HG02884 (cell line): ENCODE data around the gene CRIP3.
"Not testable (repeated sequence)": the region's sequence is repeated elsewhere in the genome, so short reads cannot be mapped to it uniquely, and the experiment has no call there.

Experiments used
- ATAC-seq: cut with Tn5 transposase; IDR thresholded peaks from one replicate; pipeline ENCODE4 v1.9.1; 2021; ENCODE audit warnings: mild to moderate bottlenecking, moderate library complexity; ENCODE audit not compliant: unreplicated experiment

Gene CRIP3

GRCh38 chr6:43307451-43308100, 1.1 kb downstream of the CRIP3 start:
- ATAC-seq, result no peak

DNA sequence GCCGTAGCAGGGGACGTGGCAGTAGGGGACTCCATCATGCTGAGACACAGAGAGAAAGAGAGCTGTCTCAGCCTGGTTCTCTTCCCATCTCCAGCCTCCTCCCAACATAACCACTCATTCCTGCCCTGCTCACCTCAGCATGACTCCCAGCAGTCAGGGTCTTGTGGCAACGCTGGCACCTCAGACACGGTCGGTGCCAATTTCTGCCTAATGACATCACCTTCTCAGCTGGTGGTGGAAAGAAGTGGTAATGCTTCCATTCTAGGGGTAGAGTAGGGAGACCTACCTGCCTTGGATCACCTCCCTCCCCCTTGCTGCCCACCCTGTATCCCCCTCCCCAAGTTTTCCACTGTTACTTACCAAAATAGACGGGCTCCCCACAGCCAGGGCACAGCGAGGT, 2.5 kb downstream of the CRIP3 start:
- no peak for ATAC-seq

GRCh38 chr6:43304882-43305281, 3.7 kb downstream of the CRIP3 start:
- ATAC-seq, result no peak

DNA sequence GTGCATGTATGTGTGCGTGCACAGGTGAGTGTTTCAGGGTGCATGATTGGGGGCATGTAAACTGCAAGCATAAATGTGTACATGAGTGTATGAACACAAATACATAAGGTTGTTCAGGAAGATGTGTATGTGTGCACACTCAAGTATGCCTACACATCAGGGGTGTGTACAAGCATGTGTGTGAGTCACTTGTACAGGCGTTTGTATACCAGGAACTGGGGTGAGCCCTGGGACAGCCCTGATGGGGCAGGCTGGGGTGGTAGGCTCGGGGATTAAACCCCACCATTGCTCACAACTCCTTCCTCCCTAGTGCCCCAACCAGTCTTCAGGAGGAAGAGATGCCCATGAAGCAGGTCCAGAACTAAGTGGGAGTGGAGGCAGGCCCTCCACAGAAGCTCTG, 4.3 kb downstream of the CRIP3 start:
- no peak for ATAC-seq

GRCh38 chr6:43303751-43304331, 4.8 kb downstream of the CRIP3 start:
- no peak for ATAC-seq

DNA sequence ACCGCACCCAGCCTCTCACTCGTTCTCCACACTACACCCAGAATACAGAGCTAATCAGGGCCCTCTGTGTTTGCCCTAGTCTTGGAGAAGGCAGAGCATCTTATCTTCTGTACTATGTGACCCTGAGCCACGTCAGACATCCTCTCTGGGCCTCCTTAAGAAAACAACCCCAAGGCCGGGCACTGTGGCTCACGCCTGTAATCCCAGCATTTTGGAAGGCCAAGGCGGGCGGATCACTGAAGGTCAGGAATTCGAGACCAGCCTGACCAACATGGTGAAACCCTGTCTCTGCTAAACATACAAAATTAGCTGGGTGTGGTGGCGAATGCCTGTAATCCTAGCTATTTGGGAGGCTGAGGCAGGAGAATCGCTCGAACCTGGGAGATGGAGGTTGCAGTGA, 5.6 kb downstream of the CRIP3 start:
- not testable (repeated sequence) for ATAC-seq

- ATAC-seq, result no peak
Observed at GRCh38 chr6:43302126-43302525, 6.5 kb downstream of the CRIP3 start.

- ATAC-seq, result no peak
Observed at GRCh38 chr6:43301081-43301870, 7.3 kb downstream of the CRIP3 start.

GRCh38 chr6:43299338-43300293, 9.0 kb downstream of the CRIP3 start:
- ATAC-seq, result no peak

DNA sequence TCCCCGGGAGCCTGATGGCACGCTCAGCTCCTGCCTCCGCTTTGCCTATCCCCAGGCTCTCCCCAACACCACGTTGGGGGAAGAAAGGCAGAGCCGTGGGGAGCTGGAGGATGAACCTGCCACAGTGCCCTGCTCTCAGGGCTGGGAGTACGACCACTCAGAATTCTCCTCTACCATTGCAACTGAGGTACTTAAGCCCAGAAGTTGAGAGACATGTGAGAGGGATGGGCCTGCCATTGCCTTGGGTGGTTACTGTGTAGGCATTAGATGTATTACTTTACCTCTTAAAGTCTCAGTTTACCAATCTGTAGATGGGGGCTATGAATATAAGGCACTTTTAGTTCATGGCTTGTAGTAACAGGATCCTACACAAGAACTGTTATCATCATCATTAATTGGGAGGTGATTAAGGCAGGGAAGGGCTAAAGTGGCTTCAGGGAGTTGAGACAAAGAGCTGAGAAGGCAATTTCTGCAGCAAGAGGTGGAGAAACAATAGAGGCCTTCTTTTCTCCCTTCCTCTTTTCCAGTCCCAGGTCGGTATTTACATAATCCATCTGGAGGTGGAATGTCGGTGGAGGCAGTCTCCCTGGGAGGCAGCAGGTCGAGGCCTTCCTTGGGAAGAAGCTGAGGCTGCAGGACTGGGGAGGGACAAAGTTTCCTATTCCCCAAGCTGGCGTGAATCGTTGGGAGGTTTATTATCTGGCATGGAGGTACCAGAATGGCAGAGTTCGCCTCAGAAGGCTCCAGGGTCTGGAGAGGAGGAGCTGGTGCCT, 9.9 kb downstream of the CRIP3 start:
- ATAC-seq, result no peak

GRCh38 chr6:43297644-43298564, 10.7 kb downstream of the CRIP3 start, which contains the start of gene SLC22A7:
Gene SLC22A7, plus strand, starts transcription at chr6:43298260. Its CDS starts 99 bp downstream, at chr6:43298359.
- no peak for ATAC-seq

GRCh38 chr6:43296780-43297497, 11.7 kb downstream of the CRIP3 start:
- no peak for ATAC-seq

- ATAC-seq, result no peak
Observed at GRCh38 chr6:43295456-43295855, 13.2 kb downstream of the CRIP3 start.

- ATAC-seq, result no peak
Observed at GRCh38 chr6:43294536-43294935, 14.1 kb downstream of the CRIP3 start.

DNA sequence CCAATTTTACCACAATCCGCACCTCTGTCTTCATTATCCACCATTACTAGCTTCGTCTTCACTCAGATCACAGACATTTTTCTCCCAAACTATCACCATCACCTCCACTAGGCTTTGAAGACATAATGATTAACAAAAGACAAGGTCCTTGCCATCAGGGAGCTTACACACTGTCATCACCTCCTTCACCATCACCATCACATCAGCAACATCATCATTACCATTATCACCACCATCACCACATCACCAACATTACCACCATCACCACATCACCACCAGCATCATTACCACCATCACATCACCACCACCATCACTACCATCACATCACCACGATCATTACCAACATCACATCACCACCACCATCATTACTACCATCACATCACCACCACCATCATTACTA, 14.9 kb downstream of the CRIP3 start:
- no peak for ATAC-seq

- ATAC-seq, result no peak
Observed at GRCh38 chr6:43292763-43293318, 15.8 kb downstream of the CRIP3 start.

- no peak for ATAC-seq
Observed at GRCh38 chr6:43292341-43292740, 16.3 kb downstream of the CRIP3 start.

DNA sequence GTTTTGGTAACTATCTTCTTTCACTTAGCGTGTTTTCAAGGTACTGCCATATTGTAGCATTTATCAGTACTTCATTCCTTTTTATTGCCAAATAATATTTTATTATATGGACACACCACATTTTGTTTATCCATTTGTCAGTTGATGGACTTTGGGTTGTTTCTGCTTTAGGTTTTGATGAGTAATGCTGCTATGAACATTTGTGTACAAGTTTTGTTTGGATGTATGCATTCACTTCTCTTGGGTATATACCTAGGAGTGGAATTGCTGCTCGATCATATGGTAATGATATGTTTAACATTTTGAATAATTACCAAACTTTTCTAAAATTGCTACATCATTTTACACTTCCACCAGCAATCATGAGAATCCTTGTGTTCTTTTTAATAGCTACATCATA, 16.9 kb downstream of the CRIP3 start:
- no peak for ATAC-seq
